GM18508 (cell line): ENCODE results near the gene NCK2.
A peak's percentile ranks its signal among the peaks of the same experiment; 100 is the strongest.
"Not testable (repeated sequence)": the region's sequence is repeated elsewhere in the genome, so short reads cannot be mapped to it uniquely, and the experiment has no call there.

Source experiments
- ATAC-seq: cut with Tn5 transposase; IDR thresholded peaks from one replicate; pipeline ENCODE4 v1.9.1; 2021; ENCODE audit warnings: moderate number of reproducible peaks; ENCODE audit not compliant: insufficient read depth, unreplicated experiment

The NCK2 gene

GRCh38 chr2:105754011-105754410 is 9.3 kb downstream of the NCK2 start:
- no peak for ATAC-seq

DNA sequence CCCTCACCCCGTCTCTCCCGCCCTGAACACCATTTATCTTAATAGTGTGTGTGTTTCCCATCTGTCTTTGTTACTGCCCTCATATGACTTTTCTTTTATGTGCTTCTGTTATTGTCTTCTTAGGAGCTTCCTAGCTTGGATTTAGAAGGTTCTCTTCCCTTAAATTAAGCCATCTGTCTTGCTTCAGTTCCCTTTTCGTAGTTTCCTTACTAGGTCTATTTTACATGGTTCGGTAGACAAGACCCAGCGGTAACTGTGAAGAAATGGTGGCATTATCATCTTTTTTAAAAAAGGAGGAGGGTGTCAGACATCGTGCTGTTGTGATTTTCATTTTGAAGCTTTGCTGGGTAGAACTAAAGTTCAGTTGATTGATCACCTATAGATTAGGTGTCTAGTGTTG is 10.3 kb downstream of the NCK2 start:
- ATAC-seq, result no peak

- ATAC-seq, result no peak
These were observed 11.2 kb downstream of the NCK2 start for GRCh38 chr2:105755895-105756294.

DNA sequence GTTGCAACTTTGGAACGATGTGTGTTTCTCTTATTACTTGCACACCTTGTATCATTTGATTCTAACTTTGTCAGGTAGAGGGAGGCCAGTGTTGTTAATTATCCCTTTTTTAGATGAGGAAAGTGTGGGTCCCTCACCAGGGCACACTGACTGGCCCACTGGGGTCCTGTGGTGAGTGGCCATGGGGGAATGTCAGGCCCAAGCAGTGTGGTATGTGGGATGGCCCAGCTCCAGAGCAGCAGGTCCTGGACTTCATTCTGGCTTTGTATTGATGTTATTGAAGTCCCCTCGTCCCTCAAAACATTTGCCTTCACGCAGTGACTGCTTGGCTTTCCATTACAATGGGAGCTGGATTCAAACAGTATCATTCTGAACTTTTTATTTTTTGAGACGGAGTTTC is 11.7 kb downstream of the NCK2 start:
- no peak for ATAC-seq

DNA sequence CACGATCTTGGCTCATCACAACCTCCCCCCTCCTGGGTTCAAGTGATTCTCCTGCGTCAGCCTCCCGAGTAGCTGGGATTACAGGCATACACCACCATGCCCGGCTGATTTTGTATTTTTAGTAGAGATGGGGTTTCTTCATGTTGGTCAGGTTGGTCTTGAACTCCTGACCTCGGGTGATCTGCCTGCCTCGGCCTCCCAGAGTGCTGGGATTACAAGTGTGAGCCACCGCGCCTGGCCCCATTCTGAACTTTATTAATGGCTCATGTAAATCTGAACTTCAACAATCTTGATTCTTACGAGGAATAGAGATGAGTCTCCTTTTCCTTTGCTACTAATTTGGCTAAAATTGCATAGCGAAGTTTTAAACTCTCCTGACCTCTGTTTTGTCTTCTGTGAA is 12.2 kb downstream of the NCK2 start:
- not testable (repeated sequence) for ATAC-seq

DNA sequence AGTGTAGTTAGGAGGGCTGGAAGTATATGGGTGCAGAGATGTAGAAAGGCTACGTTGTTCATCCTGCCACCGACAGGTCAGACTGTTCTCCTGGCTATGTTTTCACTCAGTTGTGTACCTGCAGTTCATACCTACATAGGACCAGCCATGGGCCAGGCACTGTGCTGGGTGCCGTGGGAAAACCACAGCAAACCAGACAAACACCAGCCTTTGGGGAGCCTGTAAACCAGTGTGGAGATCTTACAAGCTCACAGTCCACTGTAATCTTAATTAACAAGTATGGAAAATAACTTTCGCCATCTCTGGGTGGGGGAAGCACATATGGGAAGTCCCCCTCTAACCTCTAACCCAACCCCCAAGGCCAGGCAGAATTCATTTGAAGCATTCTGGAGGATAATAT is 12.7 kb downstream of the NCK2 start:
- no peak for ATAC-seq

GRCh38 chr2:105760191-105760590 is 15.5 kb downstream of the NCK2 start:
- ATAC-seq, result no peak

- ATAC-seq, result peak; percentile 43
These were observed 16.1 kb downstream of the NCK2 start for GRCh38 chr2:105760639-105761337.

DNA sequence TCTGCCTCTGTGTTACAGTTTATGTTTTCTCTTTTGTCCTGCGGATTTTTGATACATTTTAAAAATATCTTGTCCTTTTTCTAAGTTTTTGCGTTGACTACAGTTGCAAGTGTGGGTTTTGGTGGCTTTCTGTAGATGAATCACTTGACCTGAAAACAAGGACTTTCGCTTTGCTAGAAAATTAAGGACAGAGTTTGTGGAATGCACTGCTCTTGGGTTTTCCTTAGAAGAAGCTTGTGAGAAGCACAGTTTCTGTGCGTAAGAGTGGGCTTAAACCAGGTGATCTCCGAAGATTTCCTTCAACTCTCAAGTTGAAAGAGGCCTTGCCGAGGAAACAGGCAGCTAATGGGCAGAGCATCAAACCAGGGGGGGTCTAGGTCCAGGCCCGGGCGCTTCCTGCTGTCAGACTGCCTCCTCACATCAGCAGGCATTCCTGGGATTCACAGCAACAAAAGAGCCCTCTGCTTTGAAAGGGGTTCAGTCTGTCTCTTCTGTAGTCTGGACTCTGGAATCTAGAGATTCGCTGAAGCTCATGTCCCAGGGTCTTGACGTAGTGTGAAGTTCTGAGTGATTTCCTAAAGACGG is 17.3 kb downstream of the NCK2 start:
- ATAC-seq, result no peak

DNA sequence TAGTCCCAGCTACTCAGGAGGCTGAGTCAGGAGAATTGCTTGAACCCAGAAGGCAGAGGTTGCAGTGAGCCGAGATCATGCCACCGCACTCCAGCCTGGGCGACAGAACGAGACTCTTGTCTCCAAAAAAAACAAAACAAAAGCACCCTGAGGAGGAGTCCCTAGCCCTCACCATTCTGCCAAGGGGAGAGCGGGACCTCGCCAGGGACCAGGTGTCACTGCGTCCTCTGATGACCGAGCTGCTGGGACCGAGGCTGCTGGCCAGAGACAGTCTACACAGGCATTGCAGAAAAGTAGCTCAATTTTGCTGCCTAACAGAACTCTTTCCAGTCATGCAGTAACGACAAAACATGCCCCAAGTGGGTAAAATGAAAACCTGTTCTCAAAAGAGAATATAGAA is 18.4 kb downstream of the NCK2 start:
- no peak for ATAC-seq

DNA sequence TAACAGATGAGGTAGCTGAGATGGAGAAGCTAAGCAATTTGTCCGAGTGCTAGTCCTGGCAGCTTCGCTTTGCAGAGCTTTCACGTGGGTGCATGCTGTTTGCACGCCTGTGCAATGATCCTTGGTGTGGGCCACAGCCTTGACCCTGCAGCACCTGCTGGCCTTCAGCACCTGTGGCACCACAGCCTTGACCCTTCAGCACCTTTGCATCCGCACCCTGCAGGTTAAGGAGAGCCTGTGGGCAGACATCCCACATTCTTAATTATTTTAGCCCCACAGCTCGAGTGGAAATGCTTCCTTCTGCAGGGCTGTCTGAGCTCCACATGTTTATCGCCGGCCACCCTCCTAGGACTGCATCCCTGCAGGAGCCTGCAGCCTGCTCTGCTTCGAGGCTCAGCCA is 19.3 kb downstream of the NCK2 start:
- ATAC-seq, result no peak

GRCh38 chr2:105765415-105766299 is 20.9 kb downstream of the NCK2 start:
- no peak for ATAC-seq

GRCh38 chr2:105766300-105766866 is 21.7 kb downstream of the NCK2 start:
- no peak for ATAC-seq

- ATAC-seq, result no peak
These were observed 23.5 kb downstream of the NCK2 start for GRCh38 chr2:105768176-105768575.

- ATAC-seq, result no peak
These were observed 24.3 kb downstream of the NCK2 start for GRCh38 chr2:105768961-105769452.

DNA sequence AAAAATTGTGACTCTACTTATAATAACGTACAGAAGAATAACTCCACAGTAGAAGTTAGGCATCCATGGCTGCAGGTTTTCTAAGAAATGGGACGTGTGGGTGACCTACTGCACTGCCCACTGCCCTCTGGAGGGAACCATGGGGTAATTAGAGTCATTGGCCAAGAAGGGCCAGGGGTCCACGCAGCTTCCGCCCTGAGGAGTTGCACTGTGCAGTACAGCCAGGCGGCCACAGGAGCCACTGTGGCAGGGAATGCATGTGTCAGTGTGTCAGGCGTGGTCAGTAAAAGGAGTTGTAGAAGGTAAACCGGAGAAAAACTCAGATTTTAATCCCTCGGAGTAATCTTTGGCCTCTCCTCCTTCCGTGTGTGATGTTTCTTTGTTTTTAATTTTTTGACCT is 24.8 kb downstream of the NCK2 start:
- no peak for ATAC-seq

- ATAC-seq, result no peak
These were observed 25.4 kb downstream of the NCK2 start for GRCh38 chr2:105770149-105770548.

DNA sequence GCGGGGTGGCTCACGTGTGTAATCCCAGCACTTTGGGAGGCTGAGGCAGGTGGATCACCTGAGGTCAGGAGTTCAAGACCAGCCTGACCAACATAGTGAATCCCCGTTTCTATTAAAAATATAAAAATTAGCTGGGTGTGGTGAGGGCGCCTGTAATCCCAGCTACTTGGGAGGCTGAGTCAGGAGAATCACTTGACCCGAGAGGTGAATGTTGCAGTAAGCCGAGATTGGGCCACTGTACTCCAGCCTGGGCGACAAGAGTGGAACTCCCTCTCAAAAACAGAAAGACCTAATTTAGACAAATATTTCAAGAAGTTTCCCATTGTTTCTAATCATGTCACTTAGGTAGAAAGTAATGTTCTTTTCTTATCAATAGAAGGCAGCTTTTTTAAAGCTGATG is 26.6 kb downstream of the NCK2 start:
- not testable (repeated sequence) for ATAC-seq

DNA sequence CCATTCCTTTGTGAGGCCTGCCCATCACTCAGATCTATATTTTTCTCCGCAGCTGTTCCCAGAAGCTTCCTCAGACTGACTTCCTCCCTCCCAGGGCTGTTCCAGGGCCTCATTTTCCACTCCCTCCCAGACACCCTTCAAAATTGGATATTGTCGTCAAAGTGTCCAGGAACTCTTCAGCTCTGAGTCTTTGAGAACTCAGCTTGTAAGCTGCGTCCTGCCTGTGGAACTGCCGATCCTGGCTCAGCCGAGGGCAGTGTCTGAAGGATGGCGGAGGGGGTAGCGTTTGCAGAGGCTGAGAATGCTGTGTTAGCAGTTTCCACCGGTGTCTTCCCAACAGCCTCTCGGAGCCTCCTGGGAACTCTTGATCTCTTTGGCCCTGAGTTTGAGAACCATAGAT is 27.1 kb downstream of the NCK2 start:
- no peak for ATAC-seq

DNA sequence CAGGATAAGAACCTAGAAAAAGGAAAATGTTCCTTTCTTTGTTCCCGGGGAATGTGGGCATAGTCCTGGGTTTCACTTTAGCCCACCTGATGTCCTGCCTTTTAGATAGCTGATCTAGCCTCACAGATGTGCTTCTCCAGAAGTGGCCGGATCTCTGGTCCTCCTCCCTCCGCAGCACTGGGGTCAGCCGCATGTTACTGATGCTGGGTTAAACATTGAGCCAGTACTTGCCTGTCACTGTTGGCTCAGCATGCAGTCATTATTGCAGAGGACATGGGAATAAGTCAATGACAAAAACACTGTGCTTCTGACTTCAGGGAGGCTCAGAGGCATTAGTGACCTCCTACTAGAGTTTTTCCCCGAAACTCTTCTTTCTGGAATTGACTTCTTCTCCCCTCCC is 27.6 kb downstream of the NCK2 start:
- no peak for ATAC-seq

DNA sequence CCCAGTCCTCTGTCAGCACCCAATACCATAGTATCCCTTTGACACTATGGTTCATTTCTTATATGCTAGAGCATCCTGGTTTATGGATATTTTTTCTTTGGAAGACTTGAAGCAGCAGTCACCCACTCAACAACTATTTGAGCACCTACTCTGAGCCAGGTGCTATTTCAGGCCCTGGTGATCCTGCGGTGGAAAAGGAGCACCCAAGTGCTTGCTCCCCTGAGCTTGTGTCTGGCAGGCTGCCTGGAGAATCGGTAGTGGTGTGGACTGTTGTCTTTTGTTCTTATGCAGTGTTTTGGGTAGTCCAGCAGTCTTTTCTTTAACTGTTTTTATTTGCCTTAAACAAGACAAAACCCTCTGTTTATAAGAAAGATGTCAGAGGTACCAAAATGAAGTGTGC is 28.9 kb downstream of the NCK2 start:
- no peak for ATAC-seq
